ENCODE data around the gene KCNE1. TPM values are rescaled to one million over a fixed set of nuclear protein-coding genes. Genes with fewer than 3 reads are reported as not detected.

Gene KCNE1
- total and polyA plus RNA-seq, 2 experiments from 2014 or later, result 0.48 to 1.1 TPM

DNA sequence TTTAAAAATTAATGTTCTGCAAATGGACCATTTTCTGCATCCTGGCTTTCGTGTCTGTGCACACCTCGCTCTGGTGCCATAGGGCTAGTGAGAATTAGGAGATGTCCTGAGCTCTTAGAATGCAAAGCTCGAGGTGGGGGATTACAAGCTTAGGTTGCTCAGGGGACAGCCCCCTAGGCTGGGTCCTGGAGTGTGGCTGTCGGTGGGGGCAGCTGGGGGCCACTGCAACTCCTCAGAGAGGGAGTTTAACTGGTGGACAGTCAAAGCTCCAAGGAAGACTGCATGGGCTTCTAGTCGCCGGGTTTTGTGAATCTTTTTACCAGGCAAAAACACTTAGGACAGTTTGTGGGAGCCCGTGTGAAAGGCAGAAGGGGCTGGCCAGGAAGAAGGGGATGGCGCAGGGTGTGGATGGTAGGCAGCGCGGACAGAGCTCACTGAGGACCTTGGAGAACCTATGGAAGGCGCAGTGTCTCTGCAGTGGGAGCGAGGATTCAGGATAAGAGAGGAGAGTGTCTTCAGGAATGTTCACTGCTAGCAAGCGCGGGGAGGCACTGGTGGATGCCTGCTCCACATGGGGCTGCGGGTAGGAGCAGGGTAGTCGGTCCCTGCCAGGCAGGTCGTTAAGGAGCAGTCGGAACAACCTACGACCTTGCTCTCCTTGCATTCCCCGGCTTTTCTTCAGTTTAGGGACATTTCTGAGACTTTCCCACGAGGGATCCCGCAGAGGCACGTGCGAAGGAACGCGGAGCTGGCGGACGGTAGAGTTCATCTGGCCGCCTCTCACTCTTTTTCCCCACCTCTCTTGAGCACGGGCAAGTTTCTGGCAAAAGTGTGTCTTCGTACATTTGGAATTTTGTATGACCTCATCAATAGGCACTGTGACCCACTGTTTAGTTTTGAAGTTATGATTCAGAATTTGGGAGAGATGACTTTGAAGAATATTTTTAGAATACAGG is 12.9 kb upstream of the KCNE1 start:
- H2AFZ ChIP-seq, result no peak overlapping the region
- peak overlapping the region; percentile 75 for H3K4me2 ChIP-seq
- peaks cover 5% of the 10 kb centered on the region for H3K79me2 ChIP-seq
- H3K27ac ChIP-seq, result peak overlapping the region; percentile 96
- DNase-seq (ENCODE audit: low spot score), result peak; percentile 56
- TF ChIP-seq, protein P1, sequence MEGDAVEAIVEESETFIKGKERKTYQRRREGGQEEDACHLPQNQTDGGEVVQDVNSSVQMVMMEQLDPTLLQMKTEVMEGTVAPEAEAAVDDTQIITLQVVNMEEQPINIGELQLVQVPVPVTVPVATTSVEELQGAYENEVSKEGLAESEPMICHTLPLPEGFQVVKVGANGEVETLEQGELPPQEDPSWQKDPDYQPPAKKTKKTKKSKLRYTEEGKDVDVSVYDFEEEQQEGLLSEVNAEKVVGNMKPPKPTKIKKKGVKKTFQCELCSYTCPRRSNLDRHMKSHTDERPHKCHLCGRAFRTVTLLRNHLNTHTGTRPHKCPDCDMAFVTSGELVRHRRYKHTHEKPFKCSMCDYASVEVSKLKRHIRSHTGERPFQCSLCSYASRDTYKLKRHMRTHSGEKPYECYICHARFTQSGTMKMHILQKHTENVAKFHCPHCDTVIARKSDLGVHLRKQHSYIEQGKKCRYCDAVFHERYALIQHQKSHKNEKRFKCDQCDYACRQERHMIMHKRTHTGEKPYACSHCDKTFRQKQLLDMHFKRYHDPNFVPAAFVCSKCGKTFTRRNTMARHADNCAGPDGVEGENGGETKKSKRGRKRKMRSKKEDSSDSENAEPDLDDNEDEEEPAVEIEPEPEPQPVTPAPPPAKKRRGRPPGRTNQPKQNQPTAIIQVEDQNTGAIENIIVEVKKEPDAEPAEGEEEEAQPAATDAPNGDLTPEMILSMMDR (IDR thresholded peaks at IDR 0.05; ENCODE audit: poor library complexity), result no peak
- TF ChIP-seq EZH2 (IDR thresholded peaks at IDR 0.05; ENCODE audit: borderline replicate concordance) (no peak), EZH2phosphoT487 (IDR thresholded peaks at IDR 0.05; ENCODE audit: low read depth, severe bottlenecking, unreplicated experiment) (no peak)
- no peaks in the 10 kb centered on the region for H4K20me1 ChIP-seq (ENCODE audit: insufficient read depth, poor library complexity, severe bottlenecking)
- no peaks in the 10 kb centered on the region for H3K9me2 ChIP-seq (replicated peaks; ENCODE audit: insufficient read depth)
- H3K4me3 ChIP-seq, result peak overlapping the region; percentile 7
- H3K4me1 ChIP-seq (ENCODE audit: insufficient read depth), result peaks cover 39% of the 10 kb centered on the region
- H3K36me3 ChIP-seq (replicated peaks; ENCODE audit: insufficient read depth, low read depth), result no peaks in the 10 kb centered on the region
- no peaks in the 10 kb centered on the region for H3K27me3 ChIP-seq
- no peaks in the 10 kb centered on the region for H3K9me3 ChIP-seq (ENCODE audit: low read depth)
- WGBS (ENCODE audit: low lambda C conversion rate, missing lambda C conversion rate), result 44% methylated on average over 31 of the region's 31 CpGs

DNA sequence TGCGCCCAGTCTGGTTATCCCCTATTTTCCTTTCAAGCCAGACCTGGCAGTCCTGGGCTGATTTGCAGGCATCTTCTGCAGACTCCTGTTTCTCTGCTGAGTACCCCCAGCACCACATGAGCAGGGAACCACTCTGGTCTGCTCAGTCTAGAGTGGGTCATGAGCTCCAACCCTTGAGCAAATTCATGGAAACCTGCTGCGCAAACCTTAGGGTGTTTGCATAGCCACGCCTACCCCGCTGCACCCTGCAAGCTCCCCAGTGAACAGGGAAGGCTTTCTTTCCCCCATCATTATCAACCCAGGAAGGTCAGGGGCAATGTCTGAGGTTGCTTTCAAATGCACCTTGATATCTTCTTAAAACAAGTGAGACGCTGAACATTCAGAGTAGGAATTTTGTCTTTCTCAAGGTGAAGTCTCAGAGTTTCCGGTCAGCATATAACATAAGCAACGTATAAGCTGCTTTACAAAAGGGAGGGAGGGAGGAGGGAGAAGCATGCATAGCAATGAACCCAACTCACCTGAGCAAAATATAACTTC is 11.1 kb upstream of the KCNE1 start:
- DNase-seq (ENCODE audit: low spot score), result peak; percentile 54
- H3K9me2 ChIP-seq (replicated peaks; ENCODE audit: insufficient read depth), result no peaks in the 10 kb centered on the region
- H4K20me1 ChIP-seq (ENCODE audit: insufficient read depth, poor library complexity, severe bottlenecking), result no peaks in the 10 kb centered on the region
- H3K27me3 ChIP-seq, result no peaks in the 10 kb centered on the region
- no peaks in the 10 kb centered on the region for H3K36me3 ChIP-seq (replicated peaks; ENCODE audit: insufficient read depth, low read depth)
- no peak overlapping the region for H3K4me3 ChIP-seq
- no peak overlapping the region for H2AFZ ChIP-seq
- H3K9me3 ChIP-seq (ENCODE audit: low read depth), result no peaks in the 10 kb centered on the region
- peak overlapping the region; percentile 75 for H3K4me2 ChIP-seq
- peaks cover 39% of the 10 kb centered on the region for H3K4me1 ChIP-seq (ENCODE audit: insufficient read depth)
- peaks cover 5% of the 10 kb centered on the region for H3K79me2 ChIP-seq
- TF ChIP-seq EZH2phosphoT487 (IDR thresholded peaks at IDR 0.05; ENCODE audit: low read depth, severe bottlenecking, unreplicated experiment), result no peak
- no peak for TF ChIP-seq EZH2 (IDR thresholded peaks at IDR 0.05; ENCODE audit: borderline replicate concordance)
- TF ChIP-seq, protein P1 (IDR thresholded peaks at IDR 0.05; ENCODE audit: poor library complexity), result no peak
- peak overlapping the region; percentile 96 for H3K27ac ChIP-seq
- WGBS (ENCODE audit: low lambda C conversion rate, missing lambda C conversion rate), result 64% methylated on average over 7 of the region's 7 CpGs

DNA sequence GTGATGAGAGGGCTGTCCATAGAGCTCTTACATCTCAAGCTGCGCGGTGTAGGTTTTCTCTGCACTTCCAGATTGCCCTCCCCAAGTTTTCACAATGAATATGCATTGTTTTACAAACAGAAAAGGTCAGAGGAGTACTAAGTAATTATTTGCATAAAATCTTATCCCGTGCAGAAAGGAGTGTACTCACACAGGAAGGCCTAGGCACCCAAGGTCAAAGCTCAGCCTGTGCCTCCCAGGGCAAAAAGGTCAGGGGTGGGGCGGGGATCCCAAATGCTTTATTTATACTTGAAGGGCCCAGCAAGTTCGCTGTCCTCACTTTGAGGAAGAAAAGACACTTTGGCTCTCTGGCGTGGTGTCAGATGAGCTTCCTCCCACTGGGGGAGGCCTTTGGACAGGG is 10.3 kb upstream of the KCNE1 start:
- no peak overlapping the region for H2AFZ ChIP-seq
- H4K20me1 ChIP-seq (ENCODE audit: insufficient read depth, poor library complexity, severe bottlenecking), result no peaks in the 10 kb centered on the region
- H3K4me1 ChIP-seq (ENCODE audit: insufficient read depth), result peaks cover 35% of the 10 kb centered on the region
- no peak for DNase-seq (ENCODE audit: low spot score)
- H3K36me3 ChIP-seq (replicated peaks; ENCODE audit: insufficient read depth, low read depth), result no peaks in the 10 kb centered on the region
- no peak overlapping the region for H3K4me3 ChIP-seq
- no peaks in the 10 kb centered on the region for H3K27me3 ChIP-seq
- H3K79me2 ChIP-seq, result peaks cover 5% of the 10 kb centered on the region
- TF ChIP-seq EZH2phosphoT487 (IDR thresholded peaks at IDR 0.05; ENCODE audit: low read depth, severe bottlenecking, unreplicated experiment) (no peak), EZH2 (IDR thresholded peaks at IDR 0.05; ENCODE audit: borderline replicate concordance) (no peak)
- TF ChIP-seq, protein P1 (IDR thresholded peaks at IDR 0.05; ENCODE audit: poor library complexity), result no peak
- H3K4me2 ChIP-seq, result peak overlapping the region; percentile 75
- no peaks in the 10 kb centered on the region for H3K9me2 ChIP-seq (replicated peaks; ENCODE audit: insufficient read depth)
- H3K9me3 ChIP-seq (ENCODE audit: low read depth), result no peaks in the 10 kb centered on the region
- 63% methylated on average over 6 of the region's 6 CpGs for WGBS (ENCODE audit: low lambda C conversion rate, missing lambda C conversion rate)
- H3K27ac ChIP-seq, result peak overlapping the region; percentile 96

All from hepatocyte (in vitro differentiated cells).